Measurements from ENCODE around the gene PCNP.
"Not testable (repeated sequence)": the region's sequence is repeated elsewhere in the genome, so short reads cannot be mapped to it uniquely, and the experiment has no call there.

Gene PCNP

GRCh38 chr3:101613014-101613413 lies 39.0 kb downstream of the PCNP start:
- not testable (repeated sequence) for H3K27ac ChIP-seq (ENCODE audit: low read length); H3K36me3 ChIP-seq (ENCODE audit: control insufficient read depth, insufficient read depth, low read length); H3K4me1 ChIP-seq (ENCODE audit: control insufficient read depth, insufficient read depth, low read length); H3K27me3 ChIP-seq (ENCODE audit: control insufficient read depth, insufficient read depth, low read length); H3K9me3 ChIP-seq (ENCODE audit: control insufficient read depth, insufficient read depth, low read length); DNase-seq (ENCODE audit: low read depth, low spot score); H3K4me3 ChIP-seq (ENCODE audit: low read length)
- no CpG with 5 or more reads among the region's 9 CpGs for WGBS (ENCODE audit: insufficient coverage, insufficient read length)

- H3K4me1 ChIP-seq (ENCODE audit: control insufficient read depth, insufficient read depth, low read length), result no peaks in the 10 kb centered on the region
Observed at GRCh38 chr3:101615525-101615924, 41.5 kb downstream of the PCNP start.

DNA sequence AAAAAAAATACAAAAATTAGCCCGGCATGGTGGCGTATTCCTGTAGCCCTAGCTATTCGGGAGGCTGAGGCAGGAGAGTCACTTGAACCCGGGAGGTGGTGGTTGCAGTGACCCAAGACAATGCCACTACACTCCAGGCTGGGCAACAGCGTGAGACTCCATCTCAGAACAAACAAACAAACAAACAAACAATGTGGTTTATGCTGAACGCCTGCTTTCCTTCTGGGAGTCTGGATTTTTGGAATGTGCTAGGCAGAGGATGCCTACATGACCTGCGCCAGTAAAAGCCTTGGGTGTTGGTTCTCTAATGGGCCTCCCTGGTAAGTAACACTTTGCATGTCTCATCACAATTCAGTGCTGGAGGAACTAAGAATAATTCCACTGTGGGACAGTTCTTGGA lies 43.5 kb downstream of the PCNP start:
- Histone ChIP-seq H3K27ac (ENCODE audit: low read length) (no peak overlapping the region), H3K4me1 (ENCODE audit: control insufficient read depth, insufficient read depth, low read length) (no peaks in the 10 kb centered on the region), H3K27me3 (ENCODE audit: control insufficient read depth, insufficient read depth, low read length) (no peaks in the 10 kb centered on the region), H3K9me3 (ENCODE audit: control insufficient read depth, insufficient read depth, low read length) (no peaks in the 10 kb centered on the region), H3K4me3 (ENCODE audit: low read length) (no peak overlapping the region), H3K36me3 (ENCODE audit: control insufficient read depth, insufficient read depth, low read length) (no peaks in the 10 kb centered on the region)
- no peak for DNase-seq (ENCODE audit: low read depth, low spot score)
- no CpG with 5 or more reads among the region's 7 CpGs for WGBS (ENCODE audit: insufficient coverage, insufficient read length)

More at GRCh38 chr3:101615525-101615924, 41.5 kb downstream of the PCNP start:
- no peaks in the 10 kb centered on the region for H3K36me3 ChIP-seq (ENCODE audit: control insufficient read depth, insufficient read depth, low read length)
- H3K9me3 ChIP-seq (ENCODE audit: control insufficient read depth, insufficient read depth, low read length), result no peaks in the 10 kb centered on the region
- no CpG with 5 or more reads among the region's 6 CpGs for WGBS (ENCODE audit: insufficient coverage, insufficient read length)
- H3K27ac ChIP-seq (ENCODE audit: low read length), result no peak overlapping the region
- no peak overlapping the region for H3K4me3 ChIP-seq (ENCODE audit: low read length)
- DNase-seq (ENCODE audit: low read depth, low spot score), result no peak
- H3K27me3 ChIP-seq (ENCODE audit: control insufficient read depth, insufficient read depth, low read length), result no peaks in the 10 kb centered on the region

DNA sequence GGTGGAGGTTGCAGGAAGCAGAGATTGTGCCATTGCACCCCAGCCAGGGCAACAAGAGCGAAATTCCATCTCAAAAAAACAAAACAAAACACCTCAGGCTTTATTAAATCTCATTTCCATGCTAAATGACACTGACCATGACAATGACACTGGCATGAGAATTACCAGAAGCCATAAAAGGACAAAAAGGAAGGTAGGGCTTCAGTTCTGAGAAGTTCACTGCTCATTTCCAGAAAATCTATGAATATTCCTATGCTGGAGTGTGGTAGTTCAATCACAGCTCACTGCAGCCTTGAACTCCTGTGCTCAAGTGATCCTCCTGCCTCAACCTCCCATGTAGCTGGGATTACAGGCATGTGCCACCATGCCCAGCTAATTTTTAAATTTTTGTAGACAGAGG lies 44.7 kb downstream of the PCNP start:
- no peak overlapping the region for H3K4me3 ChIP-seq (ENCODE audit: low read length)

GRCh38 chr3:101619734-101620133 lies 45.8 kb downstream of the PCNP start:
- Histone ChIP-seq H3K27ac (ENCODE audit: low read length) (no peak overlapping the region), H3K9me3 (ENCODE audit: control insufficient read depth, insufficient read depth, low read length) (no peaks in the 10 kb centered on the region), H3K4me3 (ENCODE audit: low read length) (no peak overlapping the region), H3K36me3 (ENCODE audit: control insufficient read depth, insufficient read depth, low read length) (no peaks in the 10 kb centered on the region), H3K27me3 (ENCODE audit: control insufficient read depth, insufficient read depth, low read length) (no peaks in the 10 kb centered on the region), H3K4me1 (ENCODE audit: control insufficient read depth, insufficient read depth, low read length) (no peaks in the 10 kb centered on the region)
- no peak for DNase-seq (ENCODE audit: low read depth, low spot score)
- no CpG with 5 or more reads among the region's 3 CpGs for WGBS (ENCODE audit: insufficient coverage, insufficient read length)

More for the DNA sequence above, 44.7 kb downstream of the PCNP start:
- no peak overlapping the region for H3K27ac ChIP-seq (ENCODE audit: low read length)
- no peak for DNase-seq (ENCODE audit: low read depth, low spot score)
- no CpG with 5 or more reads among the region's 1 CpG for WGBS (ENCODE audit: insufficient coverage, insufficient read length)
- no peaks in the 10 kb centered on the region for H3K4me1 ChIP-seq (ENCODE audit: control insufficient read depth, insufficient read depth, low read length)
- no peaks in the 10 kb centered on the region for H3K36me3 ChIP-seq (ENCODE audit: control insufficient read depth, insufficient read depth, low read length)
- no peaks in the 10 kb centered on the region for H3K27me3 ChIP-seq (ENCODE audit: control insufficient read depth, insufficient read depth, low read length)
- H3K9me3 ChIP-seq (ENCODE audit: control insufficient read depth, insufficient read depth, low read length), result no peaks in the 10 kb centered on the region

- Histone ChIP-seq H3K27ac (ENCODE audit: low read length) (no peak overlapping the region), H3K4me1 (ENCODE audit: control insufficient read depth, insufficient read depth, low read length) (no peaks in the 10 kb centered on the region), H3K36me3 (ENCODE audit: control insufficient read depth, insufficient read depth, low read length) (no peaks in the 10 kb centered on the region), H3K9me3 (ENCODE audit: control insufficient read depth, insufficient read depth, low read length) (0 out of 2 replicates have a peak, but pooled peaks cover 1% of the 10 kb centered on the region), H3K27me3 (ENCODE audit: control insufficient read depth, insufficient read depth, low read length) (no peaks in the 10 kb centered on the region), H3K4me3 (ENCODE audit: low read length) (no peak overlapping the region)
- DNase-seq (ENCODE audit: low read depth, low spot score), result no peak
- WGBS (ENCODE audit: insufficient coverage, insufficient read length), result no CpG with 5 or more reads among the region's 1 CpG
Observed at GRCh38 chr3:101623656-101624055, 49.7 kb downstream of the PCNP start.

DNA sequence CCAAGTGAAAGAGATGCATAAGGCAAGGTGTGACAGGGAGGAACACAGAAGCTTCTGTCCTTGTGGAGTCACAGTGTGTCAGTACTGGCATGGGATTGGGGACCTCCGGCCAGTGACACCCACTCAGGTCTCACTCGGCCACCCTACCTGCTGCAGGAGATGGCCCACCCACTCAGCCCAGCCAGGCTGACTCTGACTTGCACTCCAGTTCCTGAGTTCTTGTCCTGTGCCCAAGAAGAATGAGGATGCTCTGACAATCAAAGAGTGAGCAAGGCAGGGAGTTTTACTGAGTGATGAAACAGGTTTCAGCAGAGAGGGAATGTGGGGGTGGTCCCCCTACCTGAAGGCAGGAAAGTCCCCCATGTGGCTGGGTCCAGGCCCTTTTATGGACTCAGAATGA lies 50.9 kb downstream of the PCNP start:
- no peaks in the 10 kb centered on the region for H3K27me3 ChIP-seq (ENCODE audit: control insufficient read depth, insufficient read depth, low read length)
- no CpG with 5 or more reads among the region's 2 CpGs for WGBS (ENCODE audit: insufficient coverage, insufficient read length)
- no peaks in the 10 kb centered on the region for H3K36me3 ChIP-seq (ENCODE audit: control insufficient read depth, insufficient read depth, low read length)
- H3K4me3 ChIP-seq (ENCODE audit: low read length), result no peak overlapping the region
- 0 out of 2 replicates have a peak, but pooled peaks cover 1% of the 10 kb centered on the region for H3K9me3 ChIP-seq (ENCODE audit: control insufficient read depth, insufficient read depth, low read length)
- no peak for DNase-seq (ENCODE audit: low read depth, low spot score)
- no peak overlapping the region for H3K27ac ChIP-seq (ENCODE audit: low read length)
- H3K4me1 ChIP-seq (ENCODE audit: control insufficient read depth, insufficient read depth, low read length), result no peaks in the 10 kb centered on the region

- H3K27ac ChIP-seq (ENCODE audit: low read length), result no peak overlapping the region
- no peaks in the 10 kb centered on the region for H3K27me3 ChIP-seq (ENCODE audit: control insufficient read depth, insufficient read depth, low read length)
- DNase-seq (ENCODE audit: low read depth, low spot score), result no peak
- 0 out of 2 replicates have a peak, but pooled peaks cover 1% of the 10 kb centered on the region for H3K9me3 ChIP-seq (ENCODE audit: control insufficient read depth, insufficient read depth, low read length)
- H3K36me3 ChIP-seq (ENCODE audit: control insufficient read depth, insufficient read depth, low read length), result no peaks in the 10 kb centered on the region
- H3K4me1 ChIP-seq (ENCODE audit: control insufficient read depth, insufficient read depth, low read length), result no peaks in the 10 kb centered on the region
- no peak overlapping the region for H3K4me3 ChIP-seq (ENCODE audit: low read length)
- WGBS (ENCODE audit: insufficient coverage, insufficient read length), result no CpG with 5 or more reads among the region's 2 CpGs
Observed at GRCh38 chr3:101625879-101626278, 51.9 kb downstream of the PCNP start.

DNA sequence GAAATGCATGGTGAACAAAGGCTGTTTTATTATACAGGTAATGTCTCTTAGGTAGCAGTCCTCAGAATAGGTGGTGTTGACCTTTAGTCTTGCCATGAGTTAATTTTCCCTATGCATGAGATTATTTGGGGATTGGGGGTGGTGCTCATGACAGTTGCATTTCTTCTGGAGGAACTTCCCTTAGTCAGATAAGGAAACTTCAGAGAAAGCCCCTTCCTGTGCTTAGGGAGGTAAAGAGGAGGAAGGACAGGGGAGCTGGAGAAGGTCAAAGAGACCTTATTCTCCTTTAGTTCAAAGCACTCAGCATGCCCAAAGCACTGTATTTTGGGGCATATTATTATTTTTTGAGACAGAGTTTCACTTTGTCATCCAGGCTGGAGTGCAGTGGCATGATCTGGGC lies 55.2 kb downstream of the PCNP start:
- Histone ChIP-seq H3K27me3 (ENCODE audit: control insufficient read depth, insufficient read depth, low read length) (no peaks in the 10 kb centered on the region), H3K4me3 (ENCODE audit: low read length) (no peak overlapping the region), H3K4me1 (ENCODE audit: control insufficient read depth, insufficient read depth, low read length) (no peaks in the 10 kb centered on the region), H3K36me3 (ENCODE audit: control insufficient read depth, insufficient read depth, low read length) (no peaks in the 10 kb centered on the region), H3K9me3 (ENCODE audit: control insufficient read depth, insufficient read depth, low read length) (0 out of 2 replicates have a peak, but pooled peaks cover 1% of the 10 kb centered on the region), H3K27ac (ENCODE audit: low read length) (no peak overlapping the region)
- DNase-seq (ENCODE audit: low read depth, low spot score), result no peak

DNA sequence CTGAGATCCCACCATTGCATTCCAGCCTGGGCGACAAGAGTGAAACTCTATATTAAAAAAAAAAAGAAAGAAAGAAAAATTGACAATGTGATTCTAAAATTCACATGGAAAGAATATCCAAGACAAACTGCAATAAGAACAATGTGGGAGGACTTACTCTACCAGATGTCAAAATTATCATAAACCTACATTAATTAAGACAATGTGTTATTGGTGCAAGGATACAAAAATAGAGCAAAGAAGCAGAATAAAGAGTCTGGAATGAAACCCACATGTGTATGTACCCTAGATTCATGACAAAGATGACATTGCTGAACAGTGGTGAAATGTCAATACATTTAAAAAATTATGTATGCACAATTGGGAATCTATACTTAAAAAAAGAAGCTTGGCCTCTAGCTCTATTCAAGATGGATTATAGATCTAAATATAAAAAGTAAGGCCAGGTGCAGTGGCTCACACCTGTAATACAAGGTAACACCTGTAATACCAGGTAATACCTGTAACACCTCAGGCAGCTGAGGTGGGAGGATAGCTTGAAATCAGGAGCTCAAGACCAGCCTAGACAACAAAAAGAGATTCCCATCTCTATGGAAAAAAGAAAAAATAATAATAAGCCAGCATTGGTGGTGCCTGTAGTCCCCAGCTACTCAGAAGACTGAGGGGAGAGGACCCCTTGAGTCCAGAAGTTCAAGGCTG lies 57.3 kb downstream of the PCNP start:
- DNase-seq (ENCODE audit: low read depth, low spot score), result no peak
- H3K36me3 ChIP-seq (ENCODE audit: control insufficient read depth, insufficient read depth, low read length), result no peaks in the 10 kb centered on the region
- H3K27ac ChIP-seq (ENCODE audit: low read length), result no peak overlapping the region
- WGBS (ENCODE audit: insufficient coverage, insufficient read length), result no CpG with 5 or more reads among the region's 1 CpG
- H3K27me3 ChIP-seq (ENCODE audit: control insufficient read depth, insufficient read depth, low read length), result no peaks in the 10 kb centered on the region
- H3K4me3 ChIP-seq (ENCODE audit: low read length), result no peak overlapping the region
- no peaks in the 10 kb centered on the region for H3K4me1 ChIP-seq (ENCODE audit: control insufficient read depth, insufficient read depth, low read length)
- no peaks in the 10 kb centered on the region for H3K9me3 ChIP-seq (ENCODE audit: control insufficient read depth, insufficient read depth, low read length)

GRCh38 chr3:101631959-101632358 lies 58.0 kb downstream of the PCNP start:
- not testable (repeated sequence) for H3K4me1 ChIP-seq (ENCODE audit: control insufficient read depth, insufficient read depth, low read length); H3K36me3 ChIP-seq (ENCODE audit: control insufficient read depth, insufficient read depth, low read length); DNase-seq (ENCODE audit: low read depth, low spot score); H3K27ac ChIP-seq (ENCODE audit: low read length); H3K9me3 ChIP-seq (ENCODE audit: control insufficient read depth, insufficient read depth, low read length); H3K4me3 ChIP-seq (ENCODE audit: low read length); H3K27me3 ChIP-seq (ENCODE audit: control insufficient read depth, insufficient read depth, low read length)
- WGBS (ENCODE audit: insufficient coverage, insufficient read length), result no CpG with 5 or more reads among the region's 8 CpGs

All from iPS DF 6.9 (cell line).